Raji (cell line): ENCODE data around the gene PRRX2.

Experiments used
- POLR2A ChIP-seq: IDR thresholded peaks from 2 replicates; pipeline ENCODE4 v1.6.1; 2011; ENCODE audit warnings: low read depth, low read length, control low read depth; ENCODE audit not compliant: insufficient read depth

Gene PRRX2

GRCh38 chr9:129761293-129761900, 96.0 kb downstream of the PRRX2 start:
- no peak for TF ChIP-seq POLR2A

GRCh38 chr9:129761901-129762369, 96.5 kb downstream of the PRRX2 start:
- no peak for TF ChIP-seq POLR2A

- TF ChIP-seq POLR2A, result no peak
These were observed 97.8 kb downstream of the PRRX2 start for GRCh38 chr9:129762985-129763926.

GRCh38 chr9:129765764-129766317, 100.4 kb downstream of the PRRX2 start:
- TF ChIP-seq POLR2A, result no peak

GRCh38 chr9:129768486-129768885, 103.0 kb downstream of the PRRX2 start:
- no peak for TF ChIP-seq POLR2A

GRCh38 chr9:129769669-129770068, 104.2 kb downstream of the PRRX2 start:
- TF ChIP-seq POLR2A, result no peak

- no peak for TF ChIP-seq POLR2A
These were observed 105.3 kb downstream of the PRRX2 start for GRCh38 chr9:129770741-129771140.
